GM19455 (cell line): ENCODE data around the gene ORMDL2.
"Not testable (repeated sequence)": the region's sequence is repeated elsewhere in the genome, so short reads cannot be mapped to it uniquely, and the experiment has no call there.

Source experiments
- ATAC-seq: cut with Tn5 transposase; IDR thresholded peaks from one replicate; pipeline ENCODE4 v1.9.1; 2021; ENCODE audit not compliant: unreplicated experiment

Gene ORMDL2

DNA sequence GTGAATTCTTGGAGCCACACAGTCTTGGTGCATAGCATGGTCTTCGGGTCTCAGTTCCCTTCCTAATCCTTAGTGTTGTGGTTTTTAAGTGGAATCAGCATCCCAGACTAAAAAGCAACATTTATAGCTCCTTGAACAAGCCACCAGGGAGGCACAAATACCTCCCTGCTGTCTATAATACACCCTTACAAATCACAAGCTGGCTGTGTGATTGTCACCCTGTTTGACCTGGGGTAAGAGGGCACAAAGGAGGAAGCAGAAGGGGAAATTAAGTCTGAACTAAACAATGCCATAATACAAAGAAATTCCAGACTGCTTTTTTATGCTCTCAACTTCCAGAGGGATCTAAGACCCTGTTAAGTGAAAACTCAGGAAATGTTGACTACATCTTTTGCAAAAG, 32.6 kb downstream of the ORMDL2 start:
- no peak for ATAC-seq

DNA sequence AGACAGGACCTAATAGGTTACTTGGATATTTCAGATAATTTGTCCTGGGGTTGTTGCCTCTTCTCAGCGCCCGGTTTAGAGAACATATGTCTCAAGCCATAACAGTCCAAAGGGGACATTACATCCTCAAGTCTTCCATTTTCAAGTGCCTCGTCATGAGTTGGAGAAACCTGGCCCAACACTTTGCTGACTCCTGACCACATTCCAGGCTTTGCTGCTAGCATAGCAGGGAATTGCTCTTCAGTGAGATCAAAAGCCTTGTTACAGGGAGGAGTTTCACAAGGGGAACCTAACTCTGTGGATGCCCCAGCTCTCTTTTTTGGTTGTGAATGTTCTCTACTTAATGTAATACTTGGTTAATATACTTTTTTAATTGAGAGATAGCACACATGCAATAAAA, 33.1 kb downstream of the ORMDL2 start:
- ATAC-seq, result no peak

DNA sequence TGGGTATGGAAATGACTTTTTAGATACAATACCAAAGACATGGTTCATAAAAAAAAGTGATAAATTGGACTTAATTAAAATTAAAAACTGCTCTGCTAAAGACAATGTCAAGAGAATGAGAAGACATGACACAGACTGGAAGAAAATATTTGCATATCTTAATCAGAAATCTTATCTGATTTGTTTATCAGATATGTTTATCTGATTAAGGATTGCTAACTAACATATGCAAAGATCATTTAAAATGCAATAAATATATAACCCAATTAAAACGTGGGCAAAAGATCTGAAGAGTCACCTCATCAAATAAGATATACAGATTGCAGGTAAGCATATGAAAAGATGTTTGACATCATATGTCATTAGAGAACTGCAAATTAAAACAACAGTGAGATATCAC, 34.9 kb downstream of the ORMDL2 start:
- no peak for ATAC-seq

DNA sequence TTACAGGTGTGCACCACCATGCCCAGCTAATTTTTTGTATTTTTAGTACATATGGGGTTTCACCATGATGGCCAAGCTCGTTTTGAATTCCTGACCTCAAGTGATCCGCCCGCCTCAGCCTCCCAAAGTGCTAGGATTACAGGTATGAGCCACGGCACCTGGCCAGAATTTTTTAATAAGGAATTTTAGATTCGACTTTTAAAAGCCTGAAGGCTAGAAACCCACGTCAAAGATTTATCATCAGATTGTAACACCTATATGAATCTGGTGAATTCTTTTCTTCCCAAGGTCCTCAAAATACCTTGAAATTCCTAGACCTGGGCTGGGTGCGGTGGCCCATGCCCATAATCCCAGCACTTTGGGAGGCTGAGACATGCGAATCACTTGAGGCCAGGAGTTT, 43.6 kb downstream of the ORMDL2 start:
- no peak for ATAC-seq

GRCh38 chr12:55861871-55862270, 44.0 kb downstream of the ORMDL2 start:
- ATAC-seq, result no peak

DNA sequence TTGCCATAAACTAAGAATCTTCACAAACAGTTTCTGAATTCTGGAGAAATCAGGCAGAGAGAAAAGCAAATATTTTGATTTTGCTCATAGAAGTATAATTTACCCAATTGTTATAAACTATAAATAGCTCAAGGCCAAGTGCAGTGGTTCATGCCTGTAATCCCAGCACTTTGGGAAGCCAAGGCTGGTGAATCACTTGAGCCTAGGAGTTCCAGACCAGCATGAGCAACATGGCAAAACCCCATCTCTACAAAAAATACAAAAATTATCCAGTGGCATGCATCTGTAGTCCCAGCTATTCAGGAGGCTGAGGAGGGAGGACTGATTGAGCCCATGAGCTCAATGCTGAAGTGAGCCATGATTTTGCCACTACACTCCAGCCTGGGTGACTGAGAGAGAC, 44.4 kb downstream of the ORMDL2 start:
- no peak for ATAC-seq

DNA sequence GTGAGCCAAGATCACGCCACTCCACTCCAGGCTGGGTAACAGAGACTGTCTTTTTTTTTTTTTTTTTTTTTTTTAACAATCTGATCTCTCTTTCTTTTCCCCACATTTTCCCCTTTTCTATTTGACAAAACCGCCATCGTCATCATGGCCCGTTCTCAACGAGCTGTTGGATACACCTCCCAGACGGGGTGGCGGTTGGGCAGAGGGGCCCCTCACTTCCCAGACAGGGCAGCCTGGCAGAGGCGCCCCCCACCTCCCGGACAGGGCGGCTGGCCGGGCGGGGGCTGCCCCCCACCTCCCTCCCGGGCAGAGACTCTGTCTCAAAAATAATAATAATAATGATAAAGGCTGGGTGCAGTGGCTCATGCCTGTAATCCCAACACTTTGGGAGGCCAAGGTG, 45.1 kb downstream of the ORMDL2 start:
- ATAC-seq, result not testable (repeated sequence)

GRCh38 chr12:55865327-55865726, 47.5 kb downstream of the ORMDL2 start:
- no peak for ATAC-seq

GRCh38 chr12:55866454-55867004, 48.7 kb downstream of the ORMDL2 start:
- ATAC-seq, result not testable (repeated sequence)
